Measurements from ENCODE around the gene KRTAP5-4.
"Not testable (repeated sequence)": the region's sequence is repeated elsewhere in the genome, so short reads cannot be mapped to it uniquely, and the experiment has no call there.

KRTAP5-4 gene

GRCh38 chr11:1636291-1636950, 14.5 kb upstream of the KRTAP5-4 start:
- DNase-seq, result no peak

GRCh38 chr11:1633864-1634263, 11.9 kb upstream of the KRTAP5-4 start:
- DNase-seq, result no peak

GRCh38 chr11:1632053-1632714, 10.2 kb upstream of the KRTAP5-4 start:
- no peak for DNase-seq

- DNase-seq, result no peak
These were observed 9.2 kb upstream of the KRTAP5-4 start for GRCh38 chr11:1631066-1631568.

- no peak for DNase-seq
These were observed 8.3 kb upstream of the KRTAP5-4 start for GRCh38 chr11:1630271-1630670.

GRCh38 chr11:1629326-1630185, 7.6 kb upstream of the KRTAP5-4 start, which contains the start of gene KRTAP5-5:
KRTAP5-5 (plus strand) TSS chr11:1629775; CDS start chr11:1629841, 66 bp downstream.
- no peak for DNase-seq

- peak; percentile 63 for DNase-seq
These were observed 6.8 kb upstream of the KRTAP5-4 start for GRCh38 chr11:1628506-1629325.

- no peak for DNase-seq
These were observed 3.6 kb upstream of the KRTAP5-4 start for GRCh38 chr11:1625541-1625940.

GRCh38 chr11:1624621-1625020, 2.7 kb upstream of the KRTAP5-4 start:
- no peak for DNase-seq

- no peak for DNase-seq
These were observed 1.8 kb upstream of the KRTAP5-4 start for GRCh38 chr11:1623716-1624115.

- DNase-seq, result no peak
These were observed 2.5 kb downstream of the KRTAP5-4 start for GRCh38 chr11:1619449-1619848.

GRCh38 chr11:1618231-1618630, 3.7 kb downstream of the KRTAP5-4 start:
- no peak for DNase-seq

GRCh38 chr11:1608363-1608762, 13.6 kb downstream of the KRTAP5-4 start, which contains the start of gene KRTAP5-3:
KRTAP5-3 (minus strand) TSS chr11:1608463; CDS start chr11:1608385, 78 bp downstream.
- no peak for DNase-seq

GRCh38 chr11:1607901-1608300, 14.0 kb downstream of the KRTAP5-4 start:
- not testable (repeated sequence) for DNase-seq

- not testable (repeated sequence) for DNase-seq
These were observed 14.6 kb downstream of the KRTAP5-4 start for GRCh38 chr11:1607156-1607845.

GRCh38 chr11:1605923-1606322, 16.0 kb downstream of the KRTAP5-4 start:
- not testable (repeated sequence) for DNase-seq

GRCh38 chr11:1604711-1605110, 17.2 kb downstream of the KRTAP5-4 start:
- DNase-seq, result no peak

- DNase-seq, result no peak
These were observed 17.8 kb downstream of the KRTAP5-4 start for GRCh38 chr11:1604181-1604580.

- DNase-seq, result no peak
These were observed 18.3 kb downstream of the KRTAP5-4 start for GRCh38 chr11:1603629-1604028.

- not testable (repeated sequence) for DNase-seq
These were observed 20.3 kb downstream of the KRTAP5-4 start for GRCh38 chr11:1601663-1602062.

- no peak for DNase-seq
These were observed 21.3 kb downstream of the KRTAP5-4 start for GRCh38 chr11:1600626-1601025.

- no peak for DNase-seq
These were observed 23.1 kb downstream of the KRTAP5-4 start for GRCh38 chr11:1598816-1599215.
